Measurements from ENCODE around the gene SASH1. TPM values are rescaled to one million over a fixed set of nuclear protein-coding genes. Genes with fewer than 3 reads are reported as not detected.
"Not testable (repeated sequence)": the region's sequence is repeated elsewhere in the genome, so short reads cannot be mapped to it uniquely, and the experiment has no call there.

Gene SASH1
- total RNA-seq, 1 donor from 2014 or later, result 106 TPM

DNA sequence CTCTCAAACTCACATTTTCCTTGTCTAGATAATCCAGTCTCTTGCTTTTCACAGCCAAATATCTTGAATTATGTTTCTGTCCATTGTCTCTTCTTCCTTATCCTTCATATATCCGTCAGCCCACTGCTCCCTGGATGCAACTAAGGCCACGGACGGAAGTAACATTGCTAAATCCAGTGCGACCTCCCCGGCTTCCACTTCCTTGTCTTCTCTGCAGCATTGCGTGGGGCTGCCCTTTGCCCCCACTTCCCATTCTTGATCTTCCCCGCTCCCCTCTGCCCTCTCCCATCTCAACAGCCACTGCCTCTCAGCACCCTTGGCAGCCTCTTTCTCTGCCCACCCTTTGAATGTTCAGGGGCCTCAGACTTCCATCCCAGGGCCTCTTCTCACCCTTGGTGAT, 213.8 kb downstream of the SASH1 start:
- DNase-seq, result no peak

DNA sequence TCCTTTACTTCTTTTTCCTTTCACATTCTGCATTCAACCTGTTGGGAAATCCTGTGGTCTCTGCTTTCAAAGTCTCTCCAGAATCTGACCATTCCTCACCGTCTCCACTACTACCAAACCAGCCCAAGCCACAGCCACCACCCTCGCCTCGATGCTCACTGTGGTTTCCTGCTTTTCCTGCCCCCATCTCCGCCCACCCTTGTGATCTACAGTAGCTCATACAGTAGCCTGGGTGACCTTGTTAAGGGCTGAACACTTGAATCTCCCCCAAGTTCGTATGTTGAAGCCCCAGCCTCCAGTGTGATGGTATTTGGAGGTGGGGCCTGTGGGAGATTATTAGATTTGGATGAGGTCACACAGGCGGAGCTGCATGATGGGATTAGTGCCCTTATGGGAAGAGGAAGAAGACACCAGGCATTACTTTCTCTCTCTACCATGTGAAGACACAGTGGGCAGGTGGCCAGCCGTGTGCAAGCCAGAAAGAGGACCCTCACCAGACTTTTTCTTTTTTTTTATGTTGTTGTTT, 215.2 kb downstream of the SASH1 start:
- DNase-seq, result no peak

DNA sequence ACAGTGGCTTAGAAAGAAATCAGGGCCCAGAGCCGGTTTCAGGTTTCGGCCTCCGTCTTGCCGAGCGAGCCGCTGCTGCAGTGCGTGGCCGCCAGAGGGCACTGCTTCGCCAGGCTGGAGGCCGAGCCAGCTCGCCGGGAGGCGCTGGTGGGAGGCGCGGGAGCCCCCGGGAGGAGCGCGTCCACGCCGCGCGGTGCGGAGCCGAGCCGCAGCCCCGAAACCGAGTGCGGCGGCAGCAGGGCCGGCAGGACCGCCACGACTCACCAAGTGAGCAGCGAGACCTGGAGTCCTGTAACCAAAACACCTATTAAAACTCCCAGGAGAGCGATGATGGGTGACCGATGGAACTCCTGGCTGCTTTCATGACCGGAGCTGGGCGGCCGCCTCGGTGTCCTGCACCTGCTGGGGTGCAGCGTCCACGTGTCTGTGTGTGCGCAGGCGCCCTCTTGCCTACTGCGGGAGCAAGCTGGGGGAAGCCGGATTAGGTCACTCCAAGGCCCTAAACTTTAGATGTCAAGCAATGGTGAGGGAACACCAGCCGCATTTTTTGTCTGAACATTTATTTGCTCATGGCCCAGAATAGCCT, 217.3 kb downstream of the SASH1 start:
- DNase-seq, result peak; percentile 77

DNA sequence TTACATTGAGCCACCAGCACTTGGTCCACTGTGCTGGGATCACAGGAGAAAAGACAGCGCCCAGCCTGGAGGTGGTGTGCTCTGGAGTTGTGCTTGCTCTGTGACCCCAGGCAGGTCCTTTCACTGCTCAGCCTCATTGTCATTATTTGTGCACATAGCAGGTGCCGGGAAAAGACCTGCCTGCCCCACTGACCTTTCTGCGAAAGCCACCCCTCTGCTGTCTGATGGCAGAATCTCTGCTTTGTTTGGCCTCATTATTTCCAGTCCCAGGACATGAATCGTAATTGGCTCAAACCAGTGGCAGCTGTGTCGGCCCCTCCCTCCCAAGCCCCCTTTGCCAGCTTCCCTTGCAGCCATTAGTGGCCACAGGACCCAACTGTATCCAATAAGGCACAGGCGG, 219.0 kb downstream of the SASH1 start:
- DNase-seq, result no peak

DNA sequence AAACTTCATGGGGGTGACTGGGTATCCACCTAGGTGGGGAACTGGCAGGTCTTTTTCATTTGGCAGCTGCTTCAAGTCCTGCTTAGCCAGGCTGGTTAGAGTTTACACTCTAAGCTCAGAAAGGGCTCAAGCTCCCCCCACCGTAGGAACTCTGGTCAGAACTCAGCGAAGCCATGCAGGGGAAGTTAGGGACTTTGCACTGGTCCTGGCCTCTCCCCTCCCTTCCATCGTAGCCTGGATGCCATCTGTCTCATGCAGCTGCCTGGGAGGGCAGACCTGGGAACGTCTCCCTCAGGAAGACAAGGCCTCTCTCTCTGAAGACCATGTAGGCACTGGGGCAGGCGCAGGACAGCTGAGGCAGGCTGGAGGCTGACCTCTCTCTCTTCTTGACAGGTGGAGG, 220.4 kb downstream of the SASH1 start:
- no peak for DNase-seq

DNA sequence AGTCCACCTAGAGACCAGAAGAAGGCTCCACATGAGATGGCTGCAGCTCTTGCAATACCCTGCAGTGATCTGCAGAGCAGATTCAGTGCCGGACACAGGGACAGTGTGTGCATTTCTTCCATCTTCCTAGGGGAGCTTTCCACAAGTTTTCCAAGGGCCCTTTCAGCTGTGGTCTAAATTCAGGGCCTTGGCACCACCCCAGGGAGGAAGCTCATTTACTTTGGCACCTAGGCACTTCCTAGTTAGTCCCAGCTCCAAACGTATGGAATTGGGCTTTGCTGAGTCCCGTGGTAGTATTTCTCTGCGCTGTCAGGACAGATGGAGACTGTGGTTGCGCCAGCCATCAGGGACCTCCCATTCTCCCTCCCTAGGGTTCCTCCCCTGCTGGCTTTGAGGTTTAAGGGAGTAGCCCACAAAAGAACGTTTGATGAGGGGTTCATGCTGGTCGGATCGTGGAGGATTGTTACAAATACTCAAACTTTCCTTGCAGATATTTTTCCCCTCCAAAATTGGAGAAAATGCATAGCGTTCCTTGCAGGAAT, 221.9 kb downstream of the SASH1 start:
- DNase-seq, result no peak

DNA sequence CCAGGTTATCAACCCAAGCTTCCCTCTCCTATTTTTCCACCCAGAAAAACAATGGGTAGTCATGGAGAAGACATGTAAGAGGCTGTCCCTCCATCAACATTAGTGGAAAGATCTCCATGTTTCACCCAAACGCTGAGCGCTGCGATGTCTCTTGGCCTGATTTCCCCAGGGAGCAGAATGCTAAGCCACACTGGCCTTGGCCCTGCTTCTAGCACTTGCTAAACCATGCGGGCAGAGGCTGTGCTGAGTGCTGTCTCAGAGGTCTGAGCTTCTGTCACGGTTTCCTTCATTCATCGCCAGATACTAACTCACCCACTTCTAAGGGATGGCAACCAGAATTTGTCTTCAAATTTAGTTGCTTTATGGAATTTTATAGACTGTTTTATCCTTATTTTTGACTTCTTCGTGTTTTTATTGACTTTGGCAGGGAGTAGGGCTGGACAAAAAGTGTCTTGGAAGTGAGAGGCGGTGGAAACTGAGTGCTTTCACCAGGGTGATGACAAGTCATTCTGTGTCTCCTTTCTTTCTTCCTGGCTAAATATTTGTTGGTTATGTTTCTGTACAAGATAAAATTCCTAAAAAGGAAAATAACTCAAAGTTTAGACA, 222.8 kb downstream of the SASH1 start:
- DNase-seq, result no peak

DNA sequence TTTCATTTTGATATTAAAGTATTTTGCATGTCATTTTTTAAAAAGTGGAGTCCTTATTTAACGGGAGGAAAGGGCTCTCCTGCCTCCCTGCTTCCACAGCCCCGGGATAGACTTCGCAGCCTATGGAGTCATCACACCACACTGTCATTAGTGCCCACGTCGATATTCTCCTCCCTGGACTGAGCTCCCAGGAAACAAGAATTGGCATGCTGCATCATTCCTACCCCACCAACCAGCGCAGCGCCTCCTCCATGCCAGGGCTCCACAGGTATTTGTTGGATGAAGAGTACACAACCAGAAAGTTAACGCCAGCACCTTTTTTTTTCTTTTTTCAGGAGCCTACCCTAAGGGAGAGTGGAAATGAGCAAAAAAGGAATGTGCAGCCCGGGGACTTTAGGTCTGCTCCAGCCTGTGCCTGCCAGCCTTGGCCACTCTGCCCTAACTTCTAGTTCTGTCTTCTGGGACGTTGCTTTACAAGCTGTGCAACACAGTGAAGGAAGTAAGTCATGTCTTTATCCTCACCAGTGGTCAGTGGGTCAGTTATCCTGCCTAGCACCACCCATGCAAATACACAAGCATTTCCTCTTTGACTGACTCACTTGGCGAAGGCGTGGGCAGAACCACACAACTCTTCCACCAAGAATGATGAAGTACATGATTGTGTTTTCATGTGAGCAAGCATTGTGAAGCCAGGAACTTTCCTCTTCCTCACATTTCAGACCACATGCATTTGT, 223.5 kb downstream of the SASH1 start:
- no peak for DNase-seq

DNA sequence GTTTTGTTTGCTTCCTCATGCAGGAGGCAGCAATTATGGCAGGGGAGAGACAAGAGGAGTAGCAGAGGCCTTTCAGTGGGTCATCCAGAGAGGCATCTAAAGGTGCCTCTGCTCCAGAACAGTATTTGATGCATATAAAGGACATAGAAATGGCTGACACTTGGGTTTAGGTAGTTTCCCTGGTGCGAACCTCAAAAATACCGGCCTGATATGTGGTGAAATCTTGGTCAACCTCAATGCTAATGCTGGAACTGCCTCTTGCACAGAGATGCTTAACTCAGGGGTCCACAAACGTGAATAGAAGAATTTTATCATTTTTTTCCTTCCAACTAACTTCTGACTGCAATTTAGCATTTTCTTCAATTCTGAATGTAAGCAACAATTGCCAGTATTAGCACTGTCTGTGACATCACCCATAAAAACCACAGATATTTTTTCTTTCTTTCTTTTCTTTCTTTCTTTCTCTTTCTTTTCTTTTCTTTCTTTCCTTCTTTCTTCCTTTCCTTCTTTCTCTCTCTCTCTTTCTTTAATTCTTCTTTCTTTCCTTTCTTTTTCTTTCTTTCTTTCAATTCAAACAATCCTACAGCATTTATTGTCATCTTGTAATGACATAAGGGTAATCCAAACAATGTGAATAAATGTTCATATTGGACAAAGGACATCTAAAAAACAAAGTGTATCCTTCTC, 224.2 kb downstream of the SASH1 start:
- DNase-seq, result no peak

DNA sequence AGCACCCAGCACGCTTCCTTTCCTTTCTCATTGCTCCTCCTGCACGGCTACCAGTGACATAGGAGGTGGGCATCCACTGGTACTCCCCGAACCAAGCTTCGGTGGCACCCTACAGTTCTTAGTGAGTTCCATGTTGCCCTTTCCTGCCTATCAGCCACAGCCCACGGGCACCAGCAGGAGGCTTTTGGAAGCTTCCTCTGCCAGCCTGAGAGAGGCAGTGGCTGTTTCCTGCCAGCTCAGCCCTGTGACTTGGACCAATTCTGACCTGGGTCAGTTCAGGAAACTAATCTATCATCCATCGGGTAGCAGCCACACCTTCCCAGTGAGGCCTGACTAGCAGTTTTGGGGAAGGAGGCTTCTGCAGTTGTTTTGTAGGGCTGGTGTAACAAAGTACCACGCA, 227.8 kb downstream of the SASH1 start:
- DNase-seq, result no peak

DNA sequence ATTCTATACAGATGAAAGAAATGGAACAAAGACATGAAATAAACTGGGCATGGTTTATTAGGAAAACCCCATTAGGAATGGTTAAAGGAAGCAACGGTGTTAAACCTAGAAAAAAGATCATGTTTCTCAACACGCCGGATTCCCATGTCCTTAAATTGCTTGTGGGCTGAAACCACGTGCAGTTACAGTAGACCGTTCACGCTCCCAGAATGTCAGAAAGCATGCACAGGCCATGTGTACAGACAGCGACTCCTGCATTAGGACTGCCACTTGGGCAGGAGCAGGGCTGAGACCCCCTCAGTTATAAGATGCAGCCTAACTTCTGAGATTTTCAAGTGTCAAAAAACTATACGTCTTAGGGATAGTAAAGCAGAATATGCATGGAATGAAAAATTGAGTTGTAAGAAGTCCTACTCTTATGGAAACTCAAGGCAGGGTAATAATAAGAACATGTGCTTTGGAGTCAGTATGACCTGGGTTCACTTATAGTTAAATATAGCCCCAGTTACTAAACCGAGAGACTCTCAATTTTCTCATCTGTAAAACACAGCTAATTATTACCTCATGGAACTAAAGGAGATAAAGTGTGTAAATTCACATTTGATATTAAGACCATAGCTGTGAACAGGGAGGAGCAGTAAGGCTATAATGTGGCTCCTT, 230.2 kb downstream of the SASH1 start:
- DNase-seq, result no peak

DNA sequence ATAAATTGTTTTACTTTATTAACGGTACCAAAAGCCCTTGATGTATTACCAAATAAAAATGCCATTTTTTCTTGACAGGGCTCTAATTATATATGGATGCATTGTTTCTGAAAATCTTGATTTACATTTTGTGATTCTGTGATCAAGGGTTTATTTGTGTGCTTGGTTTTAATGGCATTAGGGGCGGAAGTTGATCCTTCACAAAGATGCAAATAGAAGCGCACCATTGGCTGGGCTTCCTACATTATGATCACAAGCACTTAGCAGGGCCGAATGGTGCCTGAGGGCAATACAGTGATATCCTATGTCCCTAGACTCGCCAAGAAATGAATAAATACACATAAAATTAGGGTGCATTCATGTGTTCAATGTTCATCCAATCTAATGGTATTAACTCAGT, 231.3 kb downstream of the SASH1 start:
- no peak for DNase-seq

DNA sequence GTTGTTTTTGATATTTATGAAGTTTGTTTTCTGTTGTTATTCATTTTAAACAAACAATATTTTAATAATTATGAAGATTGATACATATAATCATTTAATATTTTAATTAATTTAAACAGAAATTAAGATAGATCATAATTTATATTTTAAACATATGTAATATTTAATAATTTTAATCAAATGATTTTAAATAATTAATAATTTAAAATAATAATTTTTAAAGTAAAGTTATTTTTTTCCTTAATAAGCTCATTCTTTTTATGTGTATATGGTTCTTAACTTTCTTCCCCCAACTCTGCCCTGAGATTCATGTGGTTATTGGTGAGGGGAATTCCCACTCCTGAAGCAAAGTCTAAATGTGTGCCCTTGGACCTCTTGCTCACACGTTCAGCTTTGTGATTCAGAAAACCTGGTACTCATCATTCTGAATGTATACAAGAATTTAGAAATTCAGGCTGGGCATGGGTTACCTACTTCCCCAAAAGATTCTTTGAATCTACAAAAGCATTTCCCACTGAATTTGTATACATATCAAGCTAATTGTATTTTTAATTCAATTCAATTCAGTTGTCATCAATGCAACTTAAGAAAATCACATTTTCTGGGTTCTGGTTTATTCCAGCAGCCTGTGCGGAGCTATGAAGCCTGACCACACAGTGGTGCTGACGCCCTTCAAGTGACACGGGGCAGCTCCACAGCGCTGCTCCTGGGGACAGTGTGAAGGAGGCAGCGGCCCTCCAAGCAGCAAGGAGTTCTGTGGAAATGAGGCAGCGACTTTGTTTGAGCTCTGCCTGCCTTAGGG, 235.2 kb downstream of the SASH1 start:
- DNase-seq, result peak; percentile 71

DNA sequence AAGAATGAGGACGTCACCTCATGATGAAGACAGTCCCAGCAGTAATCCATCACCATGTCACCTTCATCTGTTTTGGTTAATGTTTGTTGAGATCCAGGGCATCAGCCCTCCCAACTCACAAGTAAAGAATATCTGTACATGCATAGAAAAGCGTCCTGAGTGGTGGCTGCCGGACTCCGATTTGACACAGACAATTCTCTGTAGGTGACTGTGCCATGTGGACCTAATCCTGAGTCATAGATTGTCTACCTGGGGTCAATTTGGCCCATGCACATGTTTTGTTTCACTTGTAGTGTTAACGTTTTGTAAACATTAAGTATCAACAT, 235.8 kb downstream of the SASH1 start:
- no peak for DNase-seq

DNA sequence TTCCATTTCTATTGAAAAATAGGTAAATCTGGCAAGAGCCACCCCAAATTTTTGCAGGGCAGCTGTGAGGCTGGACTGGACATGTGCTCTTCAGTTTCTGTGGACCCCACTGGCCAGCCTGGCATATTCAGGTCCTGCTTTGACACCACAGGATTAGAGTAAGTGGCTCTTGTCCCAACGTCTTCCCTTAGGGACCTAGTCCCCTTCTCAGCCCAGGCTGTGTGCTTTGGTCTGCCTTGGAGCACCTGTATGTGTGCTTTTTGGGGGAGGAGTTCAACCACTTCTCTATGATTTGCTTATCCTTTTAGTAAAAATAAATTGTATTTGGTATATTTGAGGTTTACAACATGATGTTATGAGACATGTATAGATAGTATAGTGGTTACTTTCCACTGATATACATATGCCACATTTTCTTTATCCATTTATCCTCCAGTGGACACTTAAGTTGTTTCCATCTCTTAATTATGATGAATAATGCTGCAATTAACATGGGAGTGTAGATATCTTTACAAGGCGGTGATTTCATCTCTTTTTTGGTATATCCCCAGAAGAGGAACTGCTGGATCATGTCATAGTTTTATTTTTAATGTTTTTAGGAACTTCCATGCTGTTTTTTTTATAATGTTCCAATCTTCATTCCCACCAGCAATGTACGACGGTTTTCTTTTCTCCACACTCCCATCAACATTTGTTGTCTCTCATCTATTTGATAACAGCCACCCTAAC, 236.4 kb downstream of the SASH1 start:
- no peak for DNase-seq

DNA sequence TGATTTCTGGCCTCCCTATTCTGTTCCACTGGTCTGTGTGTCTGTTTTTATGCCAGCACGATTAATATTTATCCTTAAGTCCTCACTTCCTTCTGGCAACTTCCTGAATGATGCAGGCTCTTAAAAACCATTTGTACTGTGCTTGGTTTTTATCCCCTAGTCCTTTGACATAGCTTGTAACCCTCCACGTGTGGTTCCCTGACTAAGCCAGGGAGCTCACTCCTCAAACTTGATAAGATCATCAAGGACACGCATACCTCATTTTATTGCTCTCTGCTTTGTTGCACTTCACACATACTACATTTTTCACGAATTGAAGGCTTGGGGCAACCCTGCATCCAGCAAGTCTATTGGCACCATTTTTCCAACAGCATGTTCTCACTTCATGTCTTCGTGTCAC, 237.8 kb downstream of the SASH1 start:
- no peak for DNase-seq

DNA sequence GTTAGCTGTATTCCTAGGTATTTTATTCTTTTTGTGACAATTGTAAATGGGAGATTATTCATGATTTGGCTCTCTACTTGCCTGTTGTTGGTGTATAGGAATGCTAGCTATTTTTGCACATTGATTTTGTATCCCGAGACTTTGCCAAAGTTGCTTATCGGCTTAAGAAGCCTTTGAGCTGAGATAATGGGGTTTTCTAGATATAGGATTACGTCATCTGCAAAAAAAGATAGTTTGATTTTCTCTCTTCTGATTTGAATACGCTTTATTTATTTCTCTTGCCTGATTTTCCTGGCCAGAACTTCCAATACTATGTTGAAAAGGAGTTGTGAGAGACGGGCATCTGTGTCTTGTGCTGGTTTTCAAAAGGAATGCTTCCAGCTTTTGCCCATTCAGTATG, 241.0 kb downstream of the SASH1 start:
- DNase-seq, result peak; percentile 28

DNA sequence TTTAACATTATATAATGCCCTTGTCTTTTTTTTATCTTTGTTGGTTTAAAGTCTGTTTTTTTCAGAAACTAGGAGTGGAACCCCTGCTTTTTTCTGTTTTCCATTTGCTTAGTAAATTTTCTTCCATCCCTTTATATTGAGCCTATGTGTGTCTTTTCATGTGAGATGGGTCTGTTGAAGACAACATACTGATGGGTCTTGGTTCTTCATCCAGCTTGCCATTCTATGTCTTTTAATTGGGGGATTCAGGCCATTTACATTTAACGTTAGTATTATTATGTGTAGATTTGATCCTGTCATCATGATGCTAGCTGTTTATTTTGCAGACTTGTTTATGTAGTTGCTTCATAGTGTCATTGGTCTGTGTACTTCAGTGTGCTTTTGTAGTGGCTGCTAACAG, 243.0 kb downstream of the SASH1 start:
- not testable (repeated sequence) for DNase-seq

DNA sequence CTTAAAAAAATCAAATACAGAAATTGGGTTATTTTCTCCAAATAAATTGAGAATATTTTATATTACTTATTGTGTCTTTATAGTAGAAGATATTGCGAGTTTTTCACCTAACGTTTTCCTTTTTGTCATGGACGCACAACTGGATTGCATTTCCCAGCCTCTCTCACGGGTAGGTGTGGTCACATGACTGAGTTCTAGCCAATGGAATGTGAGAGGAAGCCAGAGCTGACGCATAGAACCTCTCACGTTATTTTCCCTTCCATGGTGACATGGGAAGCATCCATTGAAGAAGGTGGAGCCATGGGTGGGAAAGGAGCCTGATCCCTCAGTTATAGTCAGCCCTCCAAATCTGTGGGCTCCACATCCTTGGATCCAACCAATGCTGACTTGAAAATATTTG, 248.2 kb downstream of the SASH1 start:
- DNase-seq, result no peak

DNA sequence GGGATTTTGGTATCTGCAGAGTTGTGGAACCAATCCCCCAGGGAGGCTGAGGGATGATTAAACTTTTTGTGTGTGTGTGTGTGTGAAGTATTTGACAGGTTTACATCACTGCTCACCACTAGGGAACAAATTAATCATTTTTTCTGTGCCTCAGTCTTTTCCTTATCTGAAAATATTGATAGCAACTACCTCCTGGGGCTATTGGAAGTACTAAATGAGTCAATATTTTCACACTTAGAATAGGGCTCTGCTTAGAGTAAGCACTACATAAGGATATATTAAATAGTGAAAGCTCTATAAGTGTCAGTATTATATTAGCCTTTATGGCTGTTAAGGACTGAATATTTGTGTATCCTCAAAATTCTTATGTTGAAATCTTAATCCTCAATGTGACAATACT, 249.0 kb downstream of the SASH1 start:
- no peak for DNase-seq
